ENCODE measurements around the gene PRDM16.

Gene PRDM16

DNA sequence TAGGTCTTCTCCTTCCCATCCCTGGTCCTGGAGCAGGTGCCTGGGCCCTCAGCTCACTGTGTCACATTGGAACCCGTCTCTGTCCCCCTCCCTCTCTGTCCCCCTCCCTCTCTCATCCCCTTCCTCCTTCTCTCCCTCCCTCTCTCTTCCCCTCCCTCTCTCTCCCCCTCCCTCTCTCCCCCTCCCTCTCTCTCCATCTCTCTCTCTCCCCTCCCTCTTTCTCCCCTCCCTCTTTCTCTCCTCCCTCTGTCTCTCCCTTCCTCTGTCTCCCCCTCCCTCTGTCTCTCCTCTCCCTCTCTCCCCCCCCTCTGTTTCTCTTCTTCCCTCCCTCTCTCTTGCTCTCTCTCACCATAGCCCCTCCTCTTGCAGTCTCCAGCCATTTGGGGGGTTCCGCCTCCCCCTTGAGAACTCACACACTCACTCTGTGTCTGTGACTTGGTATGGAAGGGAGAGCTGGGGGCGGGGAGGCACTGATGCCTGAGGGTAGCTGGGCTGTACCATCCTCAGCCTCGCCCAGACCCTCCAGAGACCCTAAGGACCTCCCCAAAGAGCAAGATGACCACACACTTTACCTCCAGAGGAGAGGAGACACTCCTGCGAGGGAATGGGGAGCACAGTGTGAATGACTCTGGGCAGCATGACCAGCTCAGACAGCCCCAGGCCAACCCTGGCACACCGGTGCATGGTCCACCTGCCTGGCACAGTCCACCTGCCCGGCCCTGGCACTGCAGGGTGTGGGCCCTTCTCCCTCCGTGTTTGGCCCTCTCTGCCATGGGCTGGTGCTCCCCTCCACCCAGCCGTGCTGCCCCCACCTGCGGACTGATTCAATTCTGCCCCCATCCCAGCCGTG is 282.7 kb downstream of the PRDM16 start:
- DNase-seq: no peak

DNA sequence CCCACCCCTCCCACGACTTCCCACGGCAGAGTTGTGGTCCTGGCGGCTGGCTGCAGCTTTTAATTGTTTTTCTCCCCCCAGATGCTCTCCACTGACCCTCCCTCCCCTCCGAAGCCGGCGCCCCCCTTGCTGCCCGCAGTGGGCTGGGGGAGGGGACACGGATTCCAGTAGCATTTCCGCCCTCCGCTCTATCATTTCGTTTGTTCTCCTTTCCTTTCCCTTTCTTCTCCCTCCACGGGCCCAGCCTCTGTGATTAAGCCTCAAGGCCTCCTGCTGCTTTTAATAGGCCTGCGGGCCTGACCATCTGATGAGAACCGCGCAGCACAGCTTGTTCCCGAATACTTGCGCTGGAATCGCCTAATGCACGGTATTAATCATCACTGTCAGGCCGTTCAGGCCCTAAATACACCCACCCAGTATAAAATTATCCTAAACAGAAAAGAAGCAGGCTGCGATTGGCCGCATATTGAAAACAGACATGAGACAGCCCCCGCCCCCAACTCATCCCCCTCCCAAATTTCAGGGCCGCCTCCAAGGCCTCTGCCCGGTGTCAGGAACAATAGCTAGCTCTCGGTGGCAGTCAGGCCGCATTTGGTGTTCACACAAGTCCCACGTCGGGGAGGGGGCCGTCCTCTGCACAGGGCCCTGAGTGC is 283.4 kb downstream of the PRDM16 start:
- no peak for DNase-seq

GRCh38 chr1:3352952-3353331 is 283.9 kb downstream of the PRDM16 start:
- no peak for DNase-seq

GRCh38 chr1:3353876-3354275 is 284.9 kb downstream of the PRDM16 start:
- no peak for DNase-seq

GRCh38 chr1:3355089-3355488 is 286.1 kb downstream of the PRDM16 start:
- no peak for DNase-seq

- no peak for DNase-seq
Measured at GRCh38 chr1:3355894-3356826, 287.2 kb downstream of the PRDM16 start.

GRCh38 chr1:3356827-3357460 is 287.9 kb downstream of the PRDM16 start:
- no peak for DNase-seq

DNA sequence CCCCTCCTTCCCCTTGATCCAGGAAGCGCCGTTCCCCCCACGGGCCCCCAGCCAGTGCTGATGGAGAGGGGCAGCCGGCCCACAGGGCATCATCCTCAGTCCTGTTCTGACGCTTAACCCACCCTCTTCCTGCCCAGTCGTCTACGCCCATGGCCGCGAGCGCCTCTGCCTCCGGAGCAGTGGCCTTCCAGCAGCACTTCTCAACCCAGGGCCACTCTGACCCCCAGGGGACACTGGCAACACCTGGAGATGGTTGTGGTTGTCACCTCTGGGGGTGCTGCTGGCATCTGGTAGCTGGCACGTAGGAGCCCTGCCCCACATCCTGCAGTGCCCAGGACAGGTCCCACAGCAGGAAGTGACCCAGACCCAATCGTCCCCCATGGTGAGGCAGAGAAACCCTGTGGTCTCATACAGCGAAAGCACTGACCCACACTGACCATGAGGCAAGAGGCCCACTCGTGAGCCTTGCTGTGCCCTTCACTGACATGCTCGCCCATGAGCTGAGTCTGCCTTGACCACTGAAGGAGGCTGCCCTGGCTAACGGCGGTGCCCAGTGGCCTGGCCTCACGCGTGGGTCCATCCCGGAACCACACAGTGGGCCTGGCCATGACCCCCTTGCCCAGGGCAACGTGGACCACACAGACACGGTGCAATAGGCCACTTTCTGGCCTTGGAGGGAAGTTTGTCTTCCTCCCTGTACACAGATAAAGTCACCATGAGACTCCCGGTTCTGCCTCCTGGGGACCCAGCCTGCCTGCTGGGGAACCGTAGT is 288.7 kb downstream of the PRDM16 start:
- no peak for DNase-seq

GRCh38 chr1:3359351-3359750 is 290.3 kb downstream of the PRDM16 start:
- DNase-seq: no peak

DNA sequence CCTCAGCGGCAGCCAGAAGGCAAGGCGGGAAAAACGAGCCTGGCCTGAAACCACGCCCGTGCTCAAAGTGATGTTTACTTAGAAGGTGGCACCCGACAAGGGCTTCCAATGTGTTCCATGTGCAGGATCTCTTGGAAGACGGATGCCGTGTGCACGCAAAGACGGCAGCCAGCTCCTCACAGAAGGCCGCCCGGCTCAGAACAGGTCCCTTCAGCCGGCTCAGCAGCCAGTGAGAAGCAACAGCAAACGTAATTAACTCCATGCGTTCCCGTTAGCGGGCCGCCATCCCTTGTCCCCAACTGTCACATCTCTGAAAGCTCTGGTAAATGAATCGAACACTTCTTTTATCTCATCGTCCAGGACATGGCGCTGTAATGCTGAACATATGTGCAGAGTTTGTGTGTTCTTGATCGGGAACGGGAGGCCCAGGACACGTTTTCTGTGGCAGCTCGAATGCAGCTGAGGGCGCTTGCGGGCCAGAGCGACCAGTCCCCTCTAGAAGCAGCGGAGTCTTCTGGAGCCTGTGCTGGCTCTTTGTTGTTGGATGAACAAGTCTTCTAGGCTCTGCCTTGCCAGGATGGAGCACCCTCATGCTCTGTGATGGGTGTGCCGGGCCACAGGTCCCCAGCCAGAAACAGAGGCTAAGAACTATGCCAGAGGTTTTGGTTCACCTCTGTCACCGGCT is 290.9 kb downstream of the PRDM16 start:
- no peak for DNase-seq

DNA sequence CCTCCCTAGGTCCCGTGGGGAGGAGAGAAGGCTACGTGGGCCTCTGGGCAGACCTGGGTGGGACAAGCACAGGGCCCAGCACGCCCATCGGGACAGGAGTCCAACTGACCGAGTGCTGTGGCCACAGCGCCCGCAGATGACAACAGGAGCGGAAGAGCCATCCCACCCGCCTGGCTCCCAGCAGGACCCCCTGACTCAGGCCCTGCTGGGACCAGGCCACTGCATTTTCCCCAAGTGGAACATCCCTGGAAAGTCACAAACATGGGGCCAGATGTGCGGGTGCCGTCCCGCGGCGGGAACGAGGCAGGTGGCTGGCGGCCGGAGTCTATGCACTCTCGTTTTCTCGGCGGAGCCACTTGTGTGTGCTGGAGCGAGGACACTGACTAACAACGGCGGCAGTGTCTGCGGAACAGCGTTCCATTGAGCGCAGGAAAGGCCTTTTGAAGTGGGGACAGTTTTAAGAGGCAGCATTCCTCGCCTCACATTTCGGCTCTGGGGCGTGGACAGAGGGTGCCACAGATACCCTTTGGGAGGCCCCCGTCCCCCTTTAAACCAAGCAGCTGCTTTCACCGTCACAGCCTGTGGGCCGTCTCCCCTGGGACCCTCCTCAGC is 291.7 kb downstream of the PRDM16 start:
- DNase-seq: no peak

DNA sequence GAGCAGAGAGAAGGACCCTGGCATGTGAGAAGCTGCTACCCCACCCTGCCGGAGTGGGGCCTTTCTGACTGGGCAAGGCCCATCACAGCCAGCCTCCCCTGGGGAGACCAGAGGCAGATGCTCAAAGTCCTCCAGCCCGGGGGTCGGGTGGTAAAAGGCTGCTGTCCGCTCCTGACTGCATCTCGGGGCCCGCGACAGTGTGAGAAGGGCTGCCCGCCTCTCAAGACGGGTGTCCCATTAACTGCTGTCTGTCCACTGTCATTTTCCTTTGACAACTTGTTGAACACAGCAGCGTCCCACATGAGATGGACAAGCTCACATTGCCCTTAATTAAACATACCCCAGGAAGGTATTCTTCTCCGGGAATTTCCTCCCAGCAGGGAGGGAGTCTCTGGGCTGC is 294.0 kb downstream of the PRDM16 start:
- no peak for DNase-seq

- DNase-seq: no peak
Measured at GRCh38 chr1:3363756-3364155, 294.8 kb downstream of the PRDM16 start.

DNA sequence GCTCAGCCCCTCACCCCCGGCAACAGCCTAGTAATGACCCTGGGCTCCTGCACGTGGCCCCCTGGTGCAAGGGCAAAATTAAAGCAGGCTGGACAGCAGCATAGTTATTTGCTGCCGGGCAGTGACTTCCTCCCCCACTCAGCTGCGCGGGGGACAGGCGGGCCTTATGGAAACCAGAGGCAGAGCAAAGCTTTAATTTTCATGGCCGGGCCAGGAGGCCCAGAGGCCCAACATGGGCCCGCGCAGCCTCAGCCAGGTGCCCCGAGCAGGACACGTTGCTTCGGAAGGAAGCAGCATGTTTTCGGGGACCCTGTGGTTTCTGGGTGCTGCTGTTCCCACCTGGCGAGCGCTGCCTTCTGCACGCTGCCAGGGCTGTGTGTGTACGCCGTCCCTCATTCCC is 295.5 kb downstream of the PRDM16 start:
- no peak for DNase-seq

DNA sequence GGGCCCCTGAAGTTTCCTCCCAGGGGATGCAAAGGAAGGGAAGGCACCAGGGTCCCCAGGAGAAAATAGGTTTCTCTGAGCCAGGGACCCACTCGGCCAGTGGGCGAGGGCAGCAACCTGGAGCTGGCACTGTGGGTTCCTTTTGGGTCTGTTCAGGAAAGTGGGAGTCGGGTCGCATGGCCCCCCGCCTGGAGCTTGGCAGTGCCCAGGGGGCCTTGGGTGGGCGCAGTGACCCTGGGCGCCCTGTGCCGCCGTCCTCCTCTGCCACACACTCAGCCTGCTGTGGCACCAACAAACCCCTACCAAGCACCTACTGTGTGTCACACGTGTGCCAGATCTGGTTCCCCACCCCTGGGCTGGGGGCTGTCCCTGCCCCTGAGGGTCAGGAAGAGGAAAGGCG is 296.0 kb downstream of the PRDM16 start:
- DNase-seq: no peak

- DNase-seq: no peak
Measured at GRCh38 chr1:3365523-3366125, 296.6 kb downstream of the PRDM16 start.

DNA sequence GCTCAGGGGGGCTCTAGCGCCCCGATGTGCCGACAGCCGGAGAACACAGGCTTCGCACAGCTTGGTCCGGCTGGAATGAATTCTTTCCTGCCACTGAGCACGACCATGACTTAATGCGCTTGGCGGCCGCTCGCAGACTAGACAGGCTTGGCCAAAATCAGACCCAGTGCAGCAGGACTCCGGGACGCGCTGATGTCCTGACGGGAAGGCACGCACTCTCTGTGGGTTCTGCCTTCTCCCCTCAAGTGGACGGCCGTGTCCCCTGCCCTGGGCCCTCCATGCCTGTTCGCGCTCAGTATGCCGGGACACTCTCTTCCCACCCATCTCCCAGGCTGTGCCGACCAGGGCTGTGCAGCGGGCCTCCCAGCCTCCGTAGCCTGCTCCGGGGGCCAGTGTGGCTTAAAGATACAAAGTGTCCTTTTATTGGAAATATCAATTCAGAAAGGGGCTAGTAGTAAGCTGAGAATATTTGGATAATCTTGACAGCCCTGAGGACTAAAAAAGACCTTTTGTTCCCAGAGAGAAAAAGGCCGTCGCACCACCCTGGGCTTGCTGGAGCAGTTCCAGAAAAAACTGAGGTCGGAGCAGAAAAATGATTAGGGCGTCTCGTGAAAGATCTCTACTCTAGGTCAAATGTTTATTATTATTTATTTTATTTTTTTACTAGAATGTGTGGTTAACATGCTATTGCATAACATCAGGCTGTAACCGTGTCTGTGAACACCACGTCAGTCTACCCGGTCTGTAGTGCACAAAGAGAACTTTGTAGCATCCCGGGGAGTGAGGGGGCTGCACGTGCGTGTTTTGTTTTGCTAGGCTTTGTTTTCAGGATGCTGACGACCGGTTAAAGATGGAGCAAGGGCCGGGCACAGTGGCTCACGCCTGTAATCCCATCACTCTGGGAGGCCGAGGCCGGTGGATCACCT is 297.4 kb downstream of the PRDM16 start:
- no peak for DNase-seq

- DNase-seq: no peak
Measured at GRCh38 chr1:3367376-3367775, 298.4 kb downstream of the PRDM16 start.

DNA sequence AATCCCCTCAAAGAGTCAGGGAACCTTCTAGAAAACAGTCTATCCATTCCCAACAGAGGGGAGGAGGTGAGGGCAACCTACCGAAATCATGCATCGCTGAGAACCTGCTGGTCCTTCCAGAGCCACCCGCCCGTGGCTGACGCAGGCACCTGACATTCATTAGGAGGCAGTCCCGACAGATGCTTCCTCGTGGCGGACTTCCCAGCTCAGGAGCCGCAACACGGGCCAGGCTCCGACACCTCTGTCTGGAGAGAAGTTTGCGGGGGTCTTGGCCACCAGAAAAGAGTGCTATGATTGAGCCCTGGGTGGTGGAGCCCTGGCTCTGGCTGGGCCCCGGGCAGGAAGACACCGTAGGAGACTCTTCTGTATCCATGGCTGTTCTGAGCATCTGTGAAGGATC is 299.1 kb downstream of the PRDM16 start:
- no peak for DNase-seq

Data from inflammatory macrophage treated with lipopolysaccharide for 4 hours (primary cell).